SU-DHL-6 (cell line): ENCODE measurements around the gene FBXW7.

Source experiments
- H2AFZ ChIP-seq: fragments of 200-600 bp; sonication (generic); 2 replicates; pipeline ENCODE4 v1.6.1; 2014; ENCODE audit warnings: low read depth, mild to moderate bottlenecking, moderate library complexity, mixed read lengths, antibody characterized with exemption, low read length; ENCODE audit not compliant: severe bottlenecking
- H3F3A ChIP-seq: fragments of 200-600 bp; shearing (Covaris generic); 2 replicates; pipeline ENCODE4 v1.6.0; 2016; ENCODE audit warnings: antibody characterized with exemption, mild to moderate bottlenecking; ENCODE audit not compliant: insufficient read depth
- H3K27ac ChIP-seq: fragments of 200-600 bp; sonication (generic); 2 replicates; pipeline ENCODE4 v1.5.1; 2016; ENCODE audit warnings: low read depth, mild to moderate bottlenecking, low read length, moderate library complexity, mixed read lengths
- H3K27me3 ChIP-seq: fragments of 200-600 bp; sonication (generic), shearing (Covaris generic); 2 replicates; pipeline ENCODE4 v1.6.0; 2014; ENCODE audit warnings: mild to moderate bottlenecking, low read length
- H3K36me3 ChIP-seq: fragments of 200-600 bp; sonication (generic); 2 replicates; pipeline ENCODE4 v1.6.1; 2014; ENCODE audit warnings: mild to moderate bottlenecking, low read length, mixed read lengths
- H3K4me2 ChIP-seq: fragments of 300-600, 200-600 bp; shearing (Covaris generic), sonication (generic); 2 replicates; pipeline ENCODE4 v1.6.0; 2014; ENCODE audit warnings: low read length, low read depth, mild to moderate bottlenecking; ENCODE audit not compliant: poor library complexity, severe bottlenecking
- H3K4me3 ChIP-seq: fragments of 200-600 bp; sonication (generic); 2 replicates; pipeline ENCODE4 v1.5.1; 2014; ENCODE audit warnings: antibody characterized with exemption, low read length, mild to moderate bottlenecking, mixed read lengths; ENCODE audit not compliant: insufficient read depth, poor library complexity, severe bottlenecking
- H3K79me2 ChIP-seq: fragments of 200-600 bp; sonication (generic); 2 replicates; pipeline ENCODE4 v1.6.1; 2014; ENCODE audit warnings: mild to moderate bottlenecking, low read length, moderate library complexity; ENCODE audit not compliant: insufficient read depth
- H3K9ac ChIP-seq: fragments of 200-600 bp; sonication (generic); 2 replicates; pipeline ENCODE4 v1.7.0; 2014; ENCODE audit warnings: mild to moderate bottlenecking, low read length
- H3K9me2 ChIP-seq: fragments of 200-600 bp; sonication (generic); replicated peaks from 2 replicates; pipeline ENCODE4 v1.6.1; 2014; ENCODE audit warnings: low read length; ENCODE audit not compliant: insufficient read depth
- H3K9me3 ChIP-seq: fragments of 200-600 bp; sonication (generic); 2 replicates; pipeline ENCODE4 v1.6.1; 2014; ENCODE audit warnings: low read length, mixed read lengths; ENCODE audit not compliant: insufficient read depth
- H4K20me1 ChIP-seq: fragments of 200-600 bp; sonication (generic); 2 replicates; pipeline ENCODE4 v1.6.1; 2014; ENCODE audit warnings: low read depth, mild to moderate bottlenecking, antibody characterized with exemption, low read length, moderate library complexity, mixed read lengths
- CTCF ChIP-seq: fragments of 200-600 bp; sonication (generic); IDR thresholded peaks from one replicate; pipeline ENCODE4 v1.5.1; 2017; ENCODE audit warnings: antibody characterized with exemption, mild to moderate bottlenecking, low read length, moderate library complexity; ENCODE audit not compliant: insufficient read depth, poor library complexity, severe bottlenecking
- EZH2phosphoT487 ChIP-seq: fragments of 200-600 bp; sonication (generic), shearing (Covaris generic); conservative IDR thresholded peaks from 2 replicates; pipeline ENCODE4 v1.6.1; 2018; ENCODE audit warnings: mild to moderate bottlenecking, antibody characterized with exemption, low read length, moderate library complexity, mixed read lengths

FBXW7 gene

GRCh38 chr4:152514356-152514755 is 21.5 kb downstream of the FBXW7 start:
- TF ChIP-seq CTCF (no peak), EZH2phosphoT487 (no peak)
- Histone ChIP-seq H3K9me3 (no peaks in the 10 kb centered on the region), H3K9ac (no peak overlapping the region), H3K4me3 (no peak overlapping the region), H3K9me2 (no peaks in the 10 kb centered on the region), H3K79me2 (peaks cover 95% of the 10 kb centered on the region), H3F3A (0 out of 2 replicates have a peak, but pooled peaks cover 7% of the 10 kb centered on the region), H2AFZ (no peak overlapping the region), H3K4me2 (no peak overlapping the region), H3K36me3 (no peaks in the 10 kb centered on the region), H4K20me1 (no peaks in the 10 kb centered on the region), H3K27ac (no peak overlapping the region), H3K27me3 (no peaks in the 10 kb centered on the region)

DNA sequence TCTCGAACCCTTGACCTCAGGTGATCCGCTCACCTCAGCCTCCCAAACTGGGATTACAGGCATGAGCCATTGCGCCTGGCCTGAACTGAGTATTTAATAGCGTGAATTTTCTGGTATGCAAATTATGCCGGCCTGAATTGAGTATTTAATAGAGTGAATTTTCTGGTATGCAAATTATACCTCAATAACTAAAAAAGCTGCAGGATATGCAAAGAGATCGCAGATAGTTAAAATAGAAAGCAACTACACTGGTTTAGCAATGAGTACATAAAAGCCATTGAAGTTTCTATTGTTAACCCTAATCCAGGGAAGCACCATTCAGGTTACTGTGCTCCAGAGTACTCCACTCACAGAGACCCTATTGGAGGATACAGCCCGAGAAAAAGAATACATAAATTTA is 22.8 kb downstream of the FBXW7 start:
- H3K27me3 ChIP-seq: no peaks in the 10 kb centered on the region
- H3K9me3 ChIP-seq: no peaks in the 10 kb centered on the region
- H3K9me2 ChIP-seq: no peaks in the 10 kb centered on the region
- no peak overlapping the region for H3K9ac ChIP-seq
- H2AFZ ChIP-seq: no peak overlapping the region
- no peak overlapping the region for H3K4me2 ChIP-seq
- no peaks in the 10 kb centered on the region for H4K20me1 ChIP-seq
- no peak overlapping the region for H3K4me3 ChIP-seq
- no peaks in the 10 kb centered on the region for H3K36me3 ChIP-seq
- 0 out of 2 replicates have a peak, but pooled peaks cover 12% of the 10 kb centered on the region for H3F3A ChIP-seq
- no peak for TF ChIP-seq EZH2phosphoT487
- no peak for TF ChIP-seq CTCF
- no peak overlapping the region for H3K27ac ChIP-seq
- H3K79me2 ChIP-seq: peaks cover 96% of the 10 kb centered on the region

DNA sequence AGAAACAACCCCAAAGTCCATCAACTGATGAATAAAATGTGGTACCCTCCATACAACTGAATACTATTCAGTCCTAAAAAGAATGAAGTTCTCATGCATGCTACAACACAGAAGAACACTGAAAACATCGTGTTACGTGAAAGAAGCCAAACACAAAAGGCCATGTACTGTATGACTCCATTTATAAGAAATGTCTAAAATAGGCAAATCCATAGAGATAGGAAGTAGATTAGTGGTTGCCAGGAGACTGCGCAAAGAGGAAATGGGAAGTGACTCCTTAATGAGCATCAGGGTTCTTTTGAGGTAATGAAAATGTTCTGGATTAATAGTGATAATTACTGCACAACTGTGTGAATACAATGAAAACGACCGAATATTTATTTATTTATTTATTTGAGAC is 23.4 kb downstream of the FBXW7 start:
- no peak for TF ChIP-seq CTCF
- TF ChIP-seq EZH2phosphoT487: no peak
- Histone ChIP-seq H3K4me3 (no peak overlapping the region), H3K79me2 (peaks cover 95% of the 10 kb centered on the region), H3F3A (0 out of 2 replicates have a peak, but pooled peaks cover 12% of the 10 kb centered on the region), H2AFZ (no peak overlapping the region), H3K27ac (no peak overlapping the region), H3K4me2 (no peak overlapping the region), H3K9ac (no peak overlapping the region), H3K9me3 (no peaks in the 10 kb centered on the region), H3K36me3 (no peaks in the 10 kb centered on the region), H3K9me2 (no peaks in the 10 kb centered on the region), H4K20me1 (no peaks in the 10 kb centered on the region), H3K27me3 (no peaks in the 10 kb centered on the region)
